Measurements from ENCODE around the gene VAPA. TPM values are rescaled to one million over a fixed set of nuclear protein-coding genes. Genes with fewer than 3 reads are reported as not detected.

Gene VAPA
- total RNA-seq, 4 donors from 2014 or later = 208 to 233 (median 221) TPM

DNA sequence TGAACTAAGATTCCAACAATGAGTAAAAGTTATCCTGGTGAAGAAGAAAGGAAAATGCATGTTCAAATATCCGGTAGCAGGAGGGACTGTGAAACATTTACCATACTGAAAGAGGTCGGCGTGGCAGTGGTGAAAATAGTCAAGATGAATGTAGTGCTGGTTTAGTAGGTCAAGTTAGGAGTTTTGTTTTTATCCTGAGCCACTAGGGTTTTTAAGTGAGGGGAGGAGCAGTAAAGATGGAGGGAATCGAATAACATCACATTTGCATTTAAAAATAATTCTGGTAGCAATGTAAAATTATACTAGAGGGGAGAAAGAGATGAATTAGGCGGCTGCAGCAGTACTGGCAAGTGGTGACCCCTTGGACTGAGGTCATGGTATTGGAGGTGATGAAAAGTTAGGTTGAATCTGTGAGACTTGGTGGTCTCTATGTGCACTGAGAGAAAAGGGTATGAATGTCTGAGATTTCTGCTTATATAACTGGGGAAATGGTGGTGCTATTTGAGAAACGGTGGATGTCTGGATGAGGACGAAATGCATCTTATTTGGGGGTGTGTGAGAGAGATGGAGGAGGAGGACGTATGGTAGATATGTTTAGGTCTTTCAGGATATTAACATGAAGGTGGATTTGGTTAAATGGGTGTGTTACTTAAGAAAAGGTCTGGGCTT is 5.9 kb downstream of the VAPA start:
- no peak for TF ChIP-seq EP300 (IDR thresholded peaks at IDR 0.05)
- TF ChIP-seq POLR2A (IDR thresholded peaks at IDR 0.05) = no peak
- TF ChIP-seq, protein P1, sequence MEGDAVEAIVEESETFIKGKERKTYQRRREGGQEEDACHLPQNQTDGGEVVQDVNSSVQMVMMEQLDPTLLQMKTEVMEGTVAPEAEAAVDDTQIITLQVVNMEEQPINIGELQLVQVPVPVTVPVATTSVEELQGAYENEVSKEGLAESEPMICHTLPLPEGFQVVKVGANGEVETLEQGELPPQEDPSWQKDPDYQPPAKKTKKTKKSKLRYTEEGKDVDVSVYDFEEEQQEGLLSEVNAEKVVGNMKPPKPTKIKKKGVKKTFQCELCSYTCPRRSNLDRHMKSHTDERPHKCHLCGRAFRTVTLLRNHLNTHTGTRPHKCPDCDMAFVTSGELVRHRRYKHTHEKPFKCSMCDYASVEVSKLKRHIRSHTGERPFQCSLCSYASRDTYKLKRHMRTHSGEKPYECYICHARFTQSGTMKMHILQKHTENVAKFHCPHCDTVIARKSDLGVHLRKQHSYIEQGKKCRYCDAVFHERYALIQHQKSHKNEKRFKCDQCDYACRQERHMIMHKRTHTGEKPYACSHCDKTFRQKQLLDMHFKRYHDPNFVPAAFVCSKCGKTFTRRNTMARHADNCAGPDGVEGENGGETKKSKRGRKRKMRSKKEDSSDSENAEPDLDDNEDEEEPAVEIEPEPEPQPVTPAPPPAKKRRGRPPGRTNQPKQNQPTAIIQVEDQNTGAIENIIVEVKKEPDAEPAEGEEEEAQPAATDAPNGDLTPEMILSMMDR (IDR thresholded peaks at IDR 0.05) = no peak
- H3K9me3 ChIP-seq = no peaks in the 10 kb centered on the region
- no peak for DNase-seq (ENCODE audit: low spot score in 2 of 2)
- H3K36me3 ChIP-seq = no peaks in the 10 kb centered on the region
- peaks cover 0 to 93% (median 71%) of the 10 kb centered on the region in 4 donors for H3K4me1 ChIP-seq
- no peaks in the 10 kb centered on the region for H3K27me3 ChIP-seq
- 71 to 73% methylated on average over 8 of the region's 8 CpGs for WGBS, 2 donors
- H3K4me3 ChIP-seq = no peak overlapping the region
- H3K27ac ChIP-seq = peak overlapping the region in 1 of 4 donors; percentile 100

DNA sequence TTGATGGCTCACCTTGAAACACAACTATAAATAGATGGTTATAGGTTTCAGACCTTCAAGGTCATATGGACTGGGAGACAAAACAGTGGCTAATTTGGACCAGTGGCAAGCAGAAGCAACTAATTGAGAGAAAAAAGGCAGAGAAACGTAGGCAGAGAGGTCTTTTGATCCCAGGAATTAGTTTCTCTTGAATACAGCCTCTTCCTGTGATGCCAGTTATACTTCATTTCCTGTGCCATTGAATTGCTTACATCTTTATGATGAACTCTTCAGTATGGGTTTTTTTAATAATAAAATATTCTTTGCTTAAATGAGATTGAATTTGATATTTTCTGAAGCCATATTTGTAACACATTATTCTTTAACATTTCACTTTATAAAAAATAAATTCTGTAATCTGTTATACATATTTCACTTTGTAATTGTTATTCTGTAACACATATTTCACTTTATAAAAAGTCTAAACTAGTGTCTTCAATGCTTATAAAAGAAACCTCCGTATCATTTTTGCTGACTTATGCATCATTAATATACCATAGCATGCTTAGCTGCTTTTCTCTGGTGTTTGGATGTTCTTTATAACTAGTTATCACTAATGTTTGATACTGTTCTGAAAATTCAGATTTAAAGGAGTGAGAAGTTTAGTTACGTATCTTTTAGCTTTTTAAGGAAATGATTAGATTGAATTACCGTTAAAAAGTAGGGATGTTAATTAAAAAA is 8.9 kb downstream of the VAPA start:
- 51 to 55% methylated on average over 4 of the region's 4 CpGs for WGBS, 2 donors
- H3K36me3 ChIP-seq = no peaks in the 10 kb centered on the region
- no peak for DNase-seq (ENCODE audit: low spot score in 2 of 2)
- H3K4me3 ChIP-seq = no peak overlapping the region
- TF ChIP-seq EP300 (IDR thresholded peaks at IDR 0.05) (no peak), POLR2A (IDR thresholded peaks at IDR 0.05) (no peak)
- TF ChIP-seq, protein P1 (IDR thresholded peaks at IDR 0.05) = no peak
- H3K9me3 ChIP-seq = no peaks in the 10 kb centered on the region
- no peaks in the 10 kb centered on the region for H3K27me3 ChIP-seq
- H3K27ac ChIP-seq = peak overlapping the region in 1 of 4 donors; percentile 65
- H3K4me1 ChIP-seq = peaks cover 12 to 100% (median 75%) of the 10 kb centered on the region in 4 donors

- no peaks in the 10 kb centered on the region for H3K9me3 ChIP-seq
- no peaks in the 10 kb centered on the region for H3K27me3 ChIP-seq
- 41 to 43% methylated on average over 4 of the region's 4 CpGs for WGBS, 2 donors
- peaks cover 12 to 100% (median 70%) of the 10 kb centered on the region in 4 donors for H3K4me1 ChIP-seq
- no peak for DNase-seq (ENCODE audit: low spot score in 2 of 2)
- no peaks in the 10 kb centered on the region for H3K36me3 ChIP-seq
- TF ChIP-seq, protein P1 (IDR thresholded peaks at IDR 0.05) = no peak
- TF ChIP-seq EP300 (IDR thresholded peaks at IDR 0.05) (no peak), POLR2A (IDR thresholded peaks at IDR 0.05) (no peak)
- H3K27ac ChIP-seq = peak overlapping the region in 2 of 4 donors; percentile 56 to 65
- H3K4me3 ChIP-seq = no peak overlapping the region
Measured at GRCh38 chr18:9924371-9924943, 10.6 kb downstream of the VAPA start.

GRCh38 chr18:9925369-9925768 is 11.6 kb downstream of the VAPA start:
- H3K4me1 ChIP-seq = peaks cover 12 to 98% (median 65%) of the 10 kb centered on the region in 4 donors
- TF ChIP-seq, protein P1 (IDR thresholded peaks at IDR 0.05) = no peak
- no peak for TF ChIP-seq EP300 (IDR thresholded peaks at IDR 0.05)
- TF ChIP-seq POLR2A (IDR thresholded peaks at IDR 0.05) = no peak
- WGBS, 2 donors = 25 to 33% methylated on average over 1 of the region's 1 CpG
- peak overlapping the region in 2 of 4 donors; percentile 56 to 65 for H3K27ac ChIP-seq
- H3K36me3 ChIP-seq = no peaks in the 10 kb centered on the region
- H3K4me3 ChIP-seq = no peak overlapping the region
- DNase-seq (ENCODE audit: low spot score in 2 of 2) = no peak
- H3K27me3 ChIP-seq = no peaks in the 10 kb centered on the region
- no peaks in the 10 kb centered on the region for H3K9me3 ChIP-seq

DNA sequence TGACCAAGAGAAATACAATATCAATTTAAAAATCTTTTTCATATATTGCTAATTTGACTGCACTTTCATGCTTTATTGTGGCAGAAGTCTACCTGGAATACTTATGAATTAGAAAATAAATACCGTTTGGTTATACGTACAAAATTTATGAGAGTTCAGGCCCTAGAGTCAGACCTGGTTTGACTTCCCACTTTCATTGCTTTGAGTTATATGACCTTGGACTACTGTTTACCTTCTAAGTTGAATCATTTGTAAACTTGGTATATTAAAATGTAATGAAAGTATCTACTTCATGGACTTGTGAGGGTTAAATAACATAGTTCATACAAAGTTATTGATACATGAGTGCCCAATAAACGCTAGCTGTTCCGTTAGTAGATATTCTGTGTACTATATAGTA is 12.0 kb downstream of the VAPA start:
- no peak for DNase-seq (ENCODE audit: low spot score in 2 of 2)
- Histone ChIP-seq H3K27ac (peak overlapping the region in 2 of 4 donors; percentile 5 to 65), H3K4me3 (no peak overlapping the region), H3K27me3 (no peaks in the 10 kb centered on the region), H3K4me1 (peaks cover 12 to 98% (median 63%) of the 10 kb centered on the region in 4 donors), H3K36me3 (no peaks in the 10 kb centered on the region), H3K9me3 (no peaks in the 10 kb centered on the region)
- TF ChIP-seq EP300 (IDR thresholded peaks at IDR 0.05) (no peak), POLR2A (IDR thresholded peaks at IDR 0.05) (no peak)
- TF ChIP-seq, protein P1 (IDR thresholded peaks at IDR 0.05) = no peak
- WGBS, 2 donors = 42 to 46% methylated on average over 4 of the region's 4 CpGs
